ENCODE measurements around the gene TMC1. TPM values are rescaled to one million over a fixed set of nuclear protein-coding genes. Genes with fewer than 3 reads are reported as not detected.

Gene TMC1
- total and polyA plus RNA-seq, 2 experiments from 2014 or later = not detected

GRCh38 chr9:72596451-72597180 lies 75.2 kb downstream of the TMC1 start:
- Histone ChIP-seq H3K36me3 (no peaks in the 10 kb centered on the region), H3K27ac (no peak overlapping the region), H3K4me1 (ENCODE audit: low read depth) (no peaks in the 10 kb centered on the region), H3K27me3 (no peaks in the 10 kb centered on the region), H3K9me3 (ENCODE audit: low read depth) (no peaks in the 10 kb centered on the region), H3K4me3 (no peak overlapping the region)
- DNase-seq (ENCODE audit: low read depth in 1 of 2, low spot score in 1 of 2) = no peak
- no peak for TF ChIP-seq CTCF (IDR thresholded peaks at IDR 0.05; ENCODE audit: low read depth, low read length)

- H3K36me3 ChIP-seq = no peaks in the 10 kb centered on the region
- no peaks in the 10 kb centered on the region for H3K27me3 ChIP-seq
- no peak for DNase-seq (ENCODE audit: low read depth in 1 of 2, low spot score in 1 of 2)
- no peak for TF ChIP-seq CTCF (IDR thresholded peaks at IDR 0.05; ENCODE audit: low read depth, low read length)
- H3K4me1 ChIP-seq (ENCODE audit: low read depth) = no peaks in the 10 kb centered on the region
- no peaks in the 10 kb centered on the region for H3K9me3 ChIP-seq (ENCODE audit: low read depth)
- no peak overlapping the region for H3K27ac ChIP-seq
- no peak overlapping the region for H3K4me3 ChIP-seq
Observed at GRCh38 chr9:72597181-72597517, 75.7 kb downstream of the TMC1 start.

- H3K36me3 ChIP-seq = no peaks in the 10 kb centered on the region
- TF ChIP-seq CTCF (IDR thresholded peaks at IDR 0.05; ENCODE audit: low read depth, low read length) = no peak
- no peaks in the 10 kb centered on the region for H3K27me3 ChIP-seq
- DNase-seq (ENCODE audit: low read depth in 1 of 2, low spot score in 1 of 2) = no peak
- no peak overlapping the region for H3K27ac ChIP-seq
- H3K9me3 ChIP-seq (ENCODE audit: low read depth) = no peaks in the 10 kb centered on the region
- H3K4me3 ChIP-seq = no peak overlapping the region
- no peaks in the 10 kb centered on the region for H3K4me1 ChIP-seq (ENCODE audit: low read depth)
Observed at GRCh38 chr9:72597601-72598000, 76.2 kb downstream of the TMC1 start.

GRCh38 chr9:72598639-72599038 lies 77.2 kb downstream of the TMC1 start:
- no peaks in the 10 kb centered on the region for H3K36me3 ChIP-seq
- no peak overlapping the region for H3K4me3 ChIP-seq
- no peaks in the 10 kb centered on the region for H3K9me3 ChIP-seq (ENCODE audit: low read depth)
- DNase-seq (ENCODE audit: low read depth in 1 of 2, low spot score in 1 of 2) = no peak
- TF ChIP-seq CTCF (IDR thresholded peaks at IDR 0.05; ENCODE audit: low read depth, low read length) = no peak
- H3K27me3 ChIP-seq = no peaks in the 10 kb centered on the region
- no peaks in the 10 kb centered on the region for H3K4me1 ChIP-seq (ENCODE audit: low read depth)
- H3K27ac ChIP-seq = no peak overlapping the region

- no peak for TF ChIP-seq CTCF (IDR thresholded peaks at IDR 0.05; ENCODE audit: low read depth, low read length)
- H3K4me1 ChIP-seq (ENCODE audit: low read depth) = no peaks in the 10 kb centered on the region
- DNase-seq (ENCODE audit: low read depth in 1 of 2, low spot score in 1 of 2) = no peak
- H3K27me3 ChIP-seq = no peaks in the 10 kb centered on the region
- no peaks in the 10 kb centered on the region for H3K36me3 ChIP-seq
- no peak overlapping the region for H3K27ac ChIP-seq
- H3K4me3 ChIP-seq = no peak overlapping the region
- H3K9me3 ChIP-seq (ENCODE audit: low read depth) = no peaks in the 10 kb centered on the region
Observed at GRCh38 chr9:72599874-72600534, 78.6 kb downstream of the TMC1 start.

All from cardiac muscle cell (in vitro differentiated cells and primary cell).